ENCODE results near the gene GPD1L.

- TF ChIP-seq CTCF (IDR thresholded peaks at IDR 0.05; ENCODE audit: low read length) = no peak
- no peak for TF ChIP-seq EZH2 (IDR thresholded peaks at IDR 0.05; ENCODE audit: borderline replicate concordance, low read length)
These were observed 80.5 kb downstream of the GPD1L start for GRCh38 chr3:32186876-32187275.

Measured in OCI-LY1 (cell line).